GM18499 (cell line): ENCODE data around the gene HNF1A.
"Not testable (repeated sequence)": the region's sequence is repeated elsewhere in the genome, so short reads cannot be mapped to it uniquely, and the experiment has no call there.

ENCODE experiments used
- ATAC-seq: cut with Tn5 transposase; IDR thresholded peaks from one replicate; pipeline ENCODE4 v1.9.1; 2021; ENCODE audit warnings: moderate number of reproducible peaks; ENCODE audit not compliant: insufficient read depth, unreplicated experiment

HNF1A gene, protein sequence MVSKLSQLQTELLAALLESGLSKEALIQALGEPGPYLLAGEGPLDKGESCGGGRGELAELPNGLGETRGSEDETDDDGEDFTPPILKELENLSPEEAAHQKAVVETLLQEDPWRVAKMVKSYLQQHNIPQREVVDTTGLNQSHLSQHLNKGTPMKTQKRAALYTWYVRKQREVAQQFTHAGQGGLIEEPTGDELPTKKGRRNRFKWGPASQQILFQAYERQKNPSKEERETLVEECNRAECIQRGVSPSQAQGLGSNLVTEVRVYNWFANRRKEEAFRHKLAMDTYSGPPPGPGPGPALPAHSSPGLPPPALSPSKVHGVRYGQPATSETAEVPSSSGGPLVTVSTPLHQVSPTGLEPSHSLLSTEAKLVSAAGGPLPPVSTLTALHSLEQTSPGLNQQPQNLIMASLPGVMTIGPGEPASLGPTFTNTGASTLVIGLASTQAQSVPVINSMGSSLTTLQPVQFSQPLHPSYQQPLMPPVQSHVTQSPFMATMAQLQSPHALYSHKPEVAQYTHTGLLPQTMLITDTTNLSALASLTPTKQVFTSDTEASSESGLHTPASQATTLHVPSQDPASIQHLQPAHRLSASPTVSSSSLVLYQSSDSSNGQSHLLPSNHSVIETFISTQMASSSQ

DNA sequence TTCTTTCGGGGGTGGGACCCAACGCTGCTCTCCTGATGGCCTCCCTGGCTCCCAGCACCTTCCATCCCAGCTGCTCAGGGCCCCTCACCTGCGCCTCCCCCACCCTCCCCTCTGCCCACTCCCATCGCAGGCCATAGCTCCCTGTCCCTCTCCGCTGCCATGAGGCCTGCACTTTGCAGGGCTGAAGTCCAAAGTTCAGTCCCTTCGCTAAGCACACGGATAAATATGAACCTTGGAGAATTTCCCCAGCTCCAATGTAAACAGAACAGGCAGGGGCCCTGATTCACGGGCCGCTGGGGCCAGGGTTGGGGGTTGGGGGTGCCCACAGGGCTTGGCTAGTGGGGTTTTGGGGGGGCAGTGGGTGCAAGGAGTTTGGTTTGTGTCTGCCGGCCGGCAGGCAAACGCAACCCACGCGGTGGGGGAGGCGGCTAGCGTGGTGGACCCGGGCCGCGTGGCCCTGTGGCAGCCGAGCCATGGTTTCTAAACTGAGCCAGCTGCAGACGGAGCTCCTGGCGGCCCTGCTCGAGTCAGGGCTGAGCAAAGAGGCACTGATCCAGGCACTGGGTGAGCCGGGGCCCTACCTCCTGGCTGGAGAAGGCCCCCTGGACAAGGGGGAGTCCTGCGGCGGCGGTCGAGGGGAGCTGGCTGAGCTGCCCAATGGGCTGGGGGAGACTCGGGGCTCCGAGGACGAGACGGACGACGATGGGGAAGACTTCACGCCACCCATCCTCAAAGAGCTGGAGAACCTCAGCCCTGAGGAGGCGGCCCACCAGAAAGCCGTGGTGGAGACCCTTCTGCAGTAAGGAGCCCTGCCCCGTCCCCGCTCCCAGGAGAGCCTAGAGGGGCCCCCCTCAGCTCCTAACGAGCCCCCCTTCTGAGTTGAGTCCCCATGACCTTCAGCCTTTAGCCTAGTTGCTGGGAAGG is at the start of gene HNF1A:
Gene HNF1A, plus strand, starts transcription at position 248 of the 924 bp plus-strand sequence. Its CDS starts 226 bp downstream, at position 474.
- no peak for ATAC-seq

DNA sequence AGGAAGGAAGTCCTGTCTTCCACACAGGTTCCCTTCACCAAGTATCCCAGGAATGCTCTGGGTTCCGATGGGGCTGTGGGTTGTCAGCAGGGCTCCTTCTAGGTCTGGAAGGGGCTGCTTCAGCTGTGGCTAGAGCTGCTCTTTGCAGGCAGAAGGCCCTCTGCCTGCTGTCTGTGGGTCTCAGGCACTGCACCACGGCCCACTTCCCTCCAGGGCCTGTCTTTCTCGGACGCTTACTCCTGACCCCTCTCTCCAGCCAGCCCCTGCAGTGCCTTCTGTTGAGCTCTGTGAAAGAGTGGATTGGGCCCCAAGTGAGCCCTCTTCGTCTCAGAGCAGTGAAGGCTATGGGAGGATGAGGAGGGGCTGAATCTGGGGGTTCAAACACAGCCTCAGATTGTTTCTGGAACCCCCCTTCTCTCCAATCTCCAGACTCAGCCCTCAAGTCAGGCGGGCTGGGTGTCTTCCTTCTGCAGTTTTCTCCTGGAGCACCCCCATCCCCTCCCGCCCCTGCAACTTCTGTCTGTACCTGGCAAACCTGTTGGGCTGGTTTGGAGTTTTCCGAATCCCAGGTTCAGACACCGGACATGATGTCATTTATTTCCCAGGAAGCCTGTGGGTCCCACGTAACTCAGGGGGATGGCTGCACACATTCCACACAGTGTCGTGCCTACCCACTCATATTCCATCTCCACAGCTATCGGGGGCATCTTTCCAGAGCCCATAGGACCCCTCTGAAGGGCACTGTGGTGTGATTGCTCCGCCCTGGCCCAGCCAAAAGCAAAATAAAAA is 49.3 kb upstream of the HNF1A start:
- no peak for ATAC-seq

DNA sequence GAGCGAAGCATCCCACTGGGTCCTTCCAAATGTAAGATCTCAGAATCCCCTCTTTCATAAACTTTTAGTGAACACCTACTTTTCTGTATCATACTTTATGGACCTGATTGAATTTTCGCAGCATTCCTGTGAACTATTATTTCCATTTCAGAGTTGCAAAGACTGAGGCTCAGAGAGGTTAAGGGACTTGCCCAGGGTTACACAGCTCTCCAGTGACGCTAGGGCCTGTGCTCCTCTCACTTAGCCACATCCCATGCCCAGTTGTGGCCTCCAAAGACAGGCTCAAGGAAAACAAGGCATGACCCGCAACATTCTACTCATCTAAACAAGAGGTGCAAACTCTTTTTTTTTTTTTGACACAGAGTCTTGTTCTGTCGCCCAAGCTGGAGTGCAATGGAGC is 48.3 kb upstream of the HNF1A start:
- no peak for ATAC-seq

DNA sequence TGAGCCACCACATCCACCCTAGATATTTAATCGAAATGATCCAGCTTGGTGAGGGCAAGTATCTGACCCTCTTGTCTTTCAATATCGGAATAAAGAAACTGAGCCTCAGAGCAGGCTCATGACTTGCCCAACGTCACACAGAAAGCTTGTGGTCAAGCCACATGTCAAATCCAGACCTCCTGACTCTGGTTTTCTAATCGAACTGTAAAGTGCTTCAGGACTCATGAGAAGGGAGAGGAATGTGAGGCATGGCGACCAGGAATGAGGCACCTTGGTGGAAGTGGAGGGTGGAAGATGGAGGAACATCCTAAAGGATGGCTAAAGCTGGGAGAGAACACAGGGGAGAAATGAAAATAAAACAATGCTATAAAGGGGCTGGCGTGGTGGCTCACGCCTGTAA is 46.3 kb upstream of the HNF1A start:
- ATAC-seq, result no peak

DNA sequence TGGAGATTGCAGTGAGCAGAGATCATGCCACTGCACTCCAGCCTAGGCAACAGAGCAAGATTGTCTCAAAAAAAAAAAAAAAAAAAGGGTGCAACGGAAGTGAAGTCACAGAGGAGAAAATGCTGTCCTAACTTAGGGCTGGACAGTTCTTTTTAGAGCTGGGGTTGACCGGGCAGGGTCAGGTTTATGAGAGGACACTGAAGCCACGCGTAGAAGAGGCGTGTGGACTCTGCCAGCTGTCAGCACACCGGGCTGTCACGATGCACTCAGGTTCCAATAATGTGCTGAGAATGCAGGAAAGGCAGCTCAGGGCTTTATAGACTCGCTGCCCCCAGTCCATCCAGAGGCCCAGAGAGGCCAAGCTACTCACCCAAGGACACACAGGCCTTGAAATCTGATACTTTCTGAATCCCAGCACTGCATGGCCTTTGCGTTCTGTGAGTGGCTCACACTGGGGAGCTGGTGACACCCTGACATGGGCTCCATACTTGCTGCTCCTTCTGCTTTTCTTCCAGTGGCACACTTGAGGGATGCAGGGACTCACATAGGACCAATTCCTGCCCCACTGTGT is 45.3 kb upstream of the HNF1A start:
- ATAC-seq, result no peak

DNA sequence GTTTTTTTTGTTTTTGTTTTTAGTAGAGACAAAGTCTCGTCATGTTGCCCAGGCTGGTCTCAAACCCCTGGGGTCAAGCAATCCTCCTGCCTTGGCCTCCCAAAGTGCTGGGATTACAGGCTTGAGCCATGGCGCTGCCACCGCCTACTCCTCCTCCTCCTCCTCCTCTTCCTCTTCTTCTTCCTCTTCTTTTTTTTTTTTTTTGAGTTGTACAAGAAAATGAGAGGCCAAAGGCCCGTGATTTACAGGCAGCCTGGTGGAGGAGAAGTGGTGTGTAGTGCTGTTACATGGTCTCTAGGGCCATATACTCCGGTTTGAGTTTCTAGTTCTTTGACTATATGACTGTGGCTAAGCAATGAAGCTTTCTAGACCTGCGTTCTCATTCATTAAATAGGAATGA is 44.6 kb upstream of the HNF1A start:
- ATAC-seq, result no peak

DNA sequence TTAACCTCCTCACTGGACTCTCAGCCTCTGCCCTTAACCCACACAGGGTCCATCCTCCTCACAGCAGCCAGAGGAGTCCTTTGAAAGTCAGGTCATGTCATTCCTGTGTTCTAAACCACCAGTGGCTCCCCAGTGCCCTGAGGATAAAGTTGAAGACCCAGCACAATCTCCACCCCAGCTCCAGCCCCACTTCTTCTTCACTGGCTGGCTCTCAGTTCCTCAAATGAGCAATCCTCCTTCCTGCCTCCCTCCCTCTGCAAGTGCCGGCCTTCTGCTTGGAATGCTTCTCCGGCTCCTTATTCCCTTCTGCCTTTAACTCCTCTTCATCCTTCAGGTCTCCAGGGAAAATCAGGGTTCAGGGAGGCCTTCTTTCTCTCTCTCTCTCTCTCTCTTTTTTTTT is 42.1 kb upstream of the HNF1A start:
- no peak for ATAC-seq

DNA sequence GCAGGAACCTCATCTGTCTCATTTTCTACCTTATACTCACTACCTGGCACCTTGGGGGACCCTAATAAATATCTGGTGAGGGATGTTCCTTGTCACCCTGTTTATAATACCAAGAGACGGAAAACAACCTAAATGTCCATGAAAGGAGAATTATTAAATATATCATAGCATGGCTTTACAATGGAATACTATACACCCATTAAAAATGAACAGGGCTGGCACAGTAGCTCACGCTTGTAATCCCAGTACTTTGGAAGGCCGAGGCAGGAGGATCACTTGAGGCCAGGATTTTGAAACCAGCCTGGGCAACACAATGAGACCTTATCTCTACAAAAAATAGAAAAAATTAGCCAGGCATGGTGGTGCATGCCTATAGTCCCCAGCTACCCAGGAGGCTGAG is 39.8 kb upstream of the HNF1A start:
- ATAC-seq, result no peak

DNA sequence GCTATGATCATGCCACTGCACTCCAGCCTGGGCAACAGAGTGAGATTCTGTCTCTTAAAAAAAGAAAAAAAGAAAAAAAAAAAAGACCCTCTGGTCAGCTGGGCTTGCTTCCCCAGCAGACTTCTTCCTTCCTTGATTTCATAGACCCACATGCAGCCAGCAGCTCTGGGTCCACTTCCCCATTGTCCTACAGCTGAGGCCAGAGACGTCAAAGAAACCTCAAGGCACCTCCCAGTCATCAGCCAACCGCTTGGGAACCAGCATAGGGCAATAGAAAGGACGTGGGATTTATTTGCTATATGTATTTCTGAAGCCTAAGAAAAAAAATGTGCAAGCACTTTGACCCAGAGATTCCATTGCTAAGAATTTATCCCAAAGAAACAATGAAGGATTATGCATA is 38.8 kb upstream of the HNF1A start:
- ATAC-seq, result no peak

DNA sequence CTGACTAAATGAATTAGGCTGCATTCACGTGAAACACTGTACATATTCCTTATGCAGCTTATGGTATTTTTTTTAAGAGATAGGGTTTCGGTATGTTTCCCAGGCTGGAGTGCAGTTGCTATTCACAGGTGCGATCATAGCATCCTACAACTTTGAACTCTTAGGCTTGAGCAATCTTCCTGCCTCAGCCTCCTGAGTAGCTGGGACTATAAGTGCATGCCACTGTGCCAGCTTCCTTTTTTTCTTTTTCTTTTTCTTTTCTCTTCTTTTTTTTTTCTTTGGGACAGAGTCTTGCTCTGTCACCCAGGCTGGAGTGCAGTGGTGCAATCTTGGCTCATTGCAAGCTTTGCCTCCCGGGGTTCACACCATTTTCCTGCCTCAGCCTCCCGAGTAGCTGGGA is 38.3 kb upstream of the HNF1A start:
- no peak for ATAC-seq

DNA sequence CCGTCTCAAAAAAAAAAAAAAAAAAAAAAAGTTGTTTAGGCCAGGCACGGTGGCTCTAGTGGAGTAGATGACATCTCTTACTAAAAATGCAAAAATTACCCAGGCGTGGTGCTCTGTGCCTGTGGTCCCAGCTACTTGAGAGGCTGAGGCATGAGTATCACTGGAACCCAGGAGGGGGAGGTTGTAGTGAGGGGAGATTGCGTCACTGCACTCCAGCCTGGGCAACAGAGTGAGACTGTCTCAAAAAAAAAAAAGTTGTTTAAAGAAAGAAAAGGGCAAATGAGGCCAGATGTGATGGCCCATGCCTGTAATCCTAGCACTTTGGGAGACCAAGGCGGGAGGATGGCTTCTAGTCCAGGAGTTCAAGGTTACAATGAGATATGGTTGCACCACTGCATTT is 37.5 kb upstream of the HNF1A start:
- ATAC-seq, result no peak

DNA sequence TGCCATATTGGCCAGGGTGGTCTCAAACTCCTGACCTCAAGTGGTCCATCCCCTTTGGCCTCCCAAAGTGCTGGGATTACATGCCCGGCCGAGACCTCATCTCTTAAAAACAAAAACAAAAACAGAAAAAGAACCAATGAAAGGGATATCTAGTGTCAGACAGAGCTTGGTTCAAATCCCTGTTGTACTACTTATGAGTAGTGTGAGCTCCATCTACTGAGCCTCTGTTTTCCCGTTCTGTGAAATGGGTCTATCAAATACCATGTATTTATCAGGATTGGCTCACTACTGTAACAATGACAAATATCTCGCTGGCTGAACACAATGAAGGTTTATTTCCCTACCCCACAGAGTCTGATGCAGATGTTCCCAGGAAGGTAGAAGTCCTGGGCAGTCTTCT is 36.9 kb upstream of the HNF1A start:
- ATAC-seq, result no peak

DNA sequence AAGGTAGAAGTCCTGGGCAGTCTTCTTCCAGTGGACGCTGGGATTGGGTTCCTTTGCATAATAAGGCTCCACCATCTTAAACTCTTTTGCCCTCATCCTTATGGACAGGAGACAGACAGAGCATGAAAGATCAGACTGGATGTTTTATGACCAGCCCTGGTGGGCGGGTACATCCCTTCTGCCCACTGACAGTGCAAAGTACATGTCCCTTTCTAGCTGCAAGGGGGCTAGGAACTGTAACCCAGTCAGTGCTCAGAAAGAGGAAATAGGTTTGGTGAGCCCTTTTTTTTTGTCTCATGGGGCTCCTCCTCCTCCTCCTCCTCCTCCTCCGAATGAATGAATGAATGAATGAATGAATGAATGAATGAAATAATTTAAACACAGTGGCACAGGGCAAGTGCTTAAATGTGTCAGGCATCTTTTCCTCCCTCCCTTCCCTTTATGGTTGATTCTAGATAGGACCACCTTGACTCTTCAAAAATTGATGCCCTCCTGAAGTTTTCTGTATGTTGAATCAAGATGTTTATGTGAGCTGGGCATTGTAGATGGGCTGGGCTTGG is 36.4 kb upstream of the HNF1A start:
- no peak for ATAC-seq

DNA sequence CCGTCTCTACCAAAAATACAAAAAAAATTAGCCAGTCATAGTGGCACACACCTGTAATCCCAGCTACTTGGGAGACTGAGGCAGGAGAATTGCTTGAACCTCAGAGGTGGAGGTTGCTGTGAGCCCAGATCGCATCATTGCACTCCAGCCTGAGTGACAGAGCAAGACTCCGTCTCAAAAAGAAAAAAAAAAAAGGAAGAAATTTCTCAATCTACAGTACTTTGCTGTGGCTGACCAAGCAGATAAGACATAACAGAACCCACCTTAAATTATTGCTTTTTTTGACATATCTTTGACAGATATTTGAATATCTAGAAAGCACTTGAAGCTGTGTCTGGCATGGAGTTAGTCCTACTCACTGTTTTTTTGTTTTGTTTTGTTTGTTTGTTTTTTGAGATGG is 34.9 kb upstream of the HNF1A start:
- ATAC-seq, result no peak

DNA sequence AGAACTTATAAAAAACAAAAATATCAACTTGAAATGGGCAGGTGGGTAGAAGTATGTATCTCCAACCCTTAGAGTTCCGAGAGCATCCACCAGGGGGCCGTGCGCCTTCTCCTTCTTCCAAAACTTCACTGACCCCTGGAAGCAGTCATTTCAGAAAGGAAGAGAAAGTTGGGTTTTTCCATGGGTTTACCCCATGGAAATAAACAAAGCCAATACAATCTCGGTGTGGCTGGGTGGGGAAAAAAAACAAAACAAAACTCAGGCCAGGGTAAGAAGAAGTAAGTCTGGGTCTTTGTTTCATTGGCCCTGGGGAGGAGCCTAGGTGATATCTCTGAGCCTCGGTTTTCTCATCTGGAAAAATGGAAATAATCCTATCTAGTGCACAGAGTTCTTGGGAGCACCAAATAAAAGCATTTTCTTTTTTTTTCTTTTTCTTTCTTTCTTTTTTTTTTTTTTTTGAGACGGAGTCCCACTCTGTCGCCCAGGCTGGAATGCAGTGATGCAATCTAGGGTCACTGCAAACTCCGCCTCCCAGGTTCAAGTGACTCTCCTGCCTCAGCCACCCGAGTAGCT is 33.6 kb upstream of the HNF1A start:
- no peak for ATAC-seq

DNA sequence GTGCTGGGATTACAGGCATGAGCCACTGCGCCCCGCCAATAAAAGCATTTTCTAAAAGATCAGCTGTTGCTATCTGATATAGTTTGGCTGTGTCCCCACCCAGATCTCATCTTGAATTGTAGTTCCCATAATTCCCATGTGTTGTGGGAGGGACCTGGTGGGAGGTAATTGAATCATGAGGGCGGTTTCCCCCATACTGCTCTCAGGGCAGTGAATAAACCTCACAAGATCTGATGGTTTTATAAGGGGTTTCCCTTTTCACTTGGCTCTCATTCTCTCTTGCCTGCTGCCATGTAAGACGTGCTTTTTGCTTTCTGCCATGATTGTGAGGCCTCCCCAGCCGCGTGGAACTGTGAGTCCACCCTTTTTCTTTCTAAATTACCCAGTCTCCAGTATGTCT is 32.8 kb upstream of the HNF1A start:
- ATAC-seq, result not testable (repeated sequence)

DNA sequence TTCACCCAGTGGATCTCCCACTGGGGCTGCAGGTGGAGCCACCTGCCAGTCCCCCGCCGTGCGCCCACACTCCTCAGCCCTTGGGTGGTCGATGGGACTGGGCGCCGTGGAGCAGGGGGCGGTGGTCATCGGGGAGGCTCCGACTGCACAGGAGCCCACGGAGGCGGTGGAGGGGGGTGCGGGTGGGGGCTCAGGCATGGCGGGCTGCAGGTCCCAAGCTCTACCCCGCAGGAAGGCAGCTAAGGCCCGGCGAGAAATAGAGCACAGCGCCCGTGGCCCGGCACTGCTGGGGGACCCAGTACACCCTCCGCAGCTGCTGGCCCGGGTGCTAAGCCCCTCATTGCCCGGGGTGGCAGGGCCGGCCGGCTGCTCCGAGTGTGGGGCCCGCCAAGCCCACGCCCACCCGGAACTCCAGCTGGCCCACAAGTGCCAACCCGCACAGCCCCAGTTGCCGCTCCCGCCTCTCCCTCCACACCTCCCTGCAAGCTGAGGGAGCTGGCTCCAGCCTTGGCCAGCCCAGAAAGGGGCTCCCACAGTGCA is 28.0 kb upstream of the HNF1A start:
- ATAC-seq, result not testable (repeated sequence)

DNA sequence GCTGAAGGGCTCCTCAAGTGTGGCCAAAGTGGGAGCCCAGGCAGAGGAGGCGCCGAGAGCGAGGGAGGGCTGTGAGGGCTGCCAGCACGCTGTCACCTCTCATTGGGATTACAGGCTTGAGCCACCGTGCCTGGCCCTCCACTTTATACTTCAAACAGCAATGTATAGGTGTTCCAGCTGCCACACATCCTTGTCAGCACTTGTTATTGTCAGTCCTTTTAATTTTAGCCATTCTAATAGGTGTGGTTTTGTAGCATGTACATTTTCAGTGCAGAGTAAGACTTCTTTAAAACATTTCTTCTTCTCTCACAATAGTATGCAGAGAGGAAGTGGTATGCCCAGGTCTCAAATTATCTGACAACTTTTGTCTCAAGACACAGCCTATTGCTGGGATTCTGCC is 27.5 kb upstream of the HNF1A start:
- no peak for ATAC-seq

DNA sequence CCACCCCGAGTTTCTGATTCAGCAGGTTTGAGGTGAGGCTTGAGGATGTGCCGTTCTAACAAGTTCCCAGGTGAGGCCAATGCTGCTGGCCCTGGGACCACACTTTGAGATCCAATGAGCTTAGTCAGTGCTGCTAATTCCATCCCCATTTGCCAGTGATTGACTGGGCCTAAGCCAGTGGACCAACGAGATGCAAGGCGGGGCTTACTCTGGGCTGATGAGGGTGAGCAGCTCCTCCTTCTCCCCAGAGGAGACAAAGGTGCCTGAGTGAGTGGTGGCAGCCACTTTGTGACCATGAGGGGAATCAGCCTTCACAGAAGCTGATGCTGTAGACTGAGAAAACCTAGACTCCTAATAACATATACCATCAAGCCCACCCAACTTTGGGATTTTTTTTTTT is 23.1 kb upstream of the HNF1A start:
- ATAC-seq, result no peak
